ENCODE results near the gene BTLA.
"Not testable (repeated sequence)": the region's sequence is repeated elsewhere in the genome, so short reads cannot be mapped to it uniquely, and the experiment has no call there.

DNA sequence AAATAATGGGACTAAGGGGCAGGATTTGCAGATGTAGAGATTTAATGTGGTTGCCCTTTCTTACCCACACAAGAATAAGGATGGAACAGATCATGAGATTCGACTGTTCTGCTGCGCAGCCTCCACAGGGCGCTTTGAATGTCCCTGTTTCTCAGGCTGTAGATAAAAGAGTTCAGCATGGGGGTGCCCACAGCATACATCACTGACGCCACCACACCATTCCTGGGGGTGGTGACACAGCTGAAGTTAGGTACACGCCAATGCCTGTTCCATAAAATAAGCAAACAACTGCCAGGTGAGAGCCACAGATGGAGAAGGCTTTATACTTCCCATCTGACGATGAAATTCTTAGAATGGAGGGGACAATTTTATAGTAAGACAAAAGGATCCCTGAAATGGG lies 24.9 kb upstream of the BTLA start:
- not testable (repeated sequence) for TF ChIP-seq RFX5 (IDR thresholded peaks at IDR 0.05; ENCODE audit: borderline replicate concordance, low read depth, low read length); JUN (IDR thresholded peaks at IDR 0.05; ENCODE audit: low read depth, low read length); POLR2AphosphoS5 (IDR thresholded peaks at IDR 0.05; ENCODE audit: low read depth, low read length); POLR2A (IDR thresholded peaks at IDR 0.05; ENCODE audit: control extremely low read depth in 1 of 2, low read depth in 2 of 2, low read length in 2 of 2); CEBPB (IDR thresholded peaks at IDR 0.05; ENCODE audit: low read depth, low read length); FOSL1 (IDR thresholded peaks at IDR 0.05; ENCODE audit: insufficient read depth, low read depth, low read length); GABPA (IDR thresholded peaks at IDR 0.05; ENCODE audit: borderline replicate concordance, insufficient read depth, low read length)
- TF ChIP-seq, protein P1, sequence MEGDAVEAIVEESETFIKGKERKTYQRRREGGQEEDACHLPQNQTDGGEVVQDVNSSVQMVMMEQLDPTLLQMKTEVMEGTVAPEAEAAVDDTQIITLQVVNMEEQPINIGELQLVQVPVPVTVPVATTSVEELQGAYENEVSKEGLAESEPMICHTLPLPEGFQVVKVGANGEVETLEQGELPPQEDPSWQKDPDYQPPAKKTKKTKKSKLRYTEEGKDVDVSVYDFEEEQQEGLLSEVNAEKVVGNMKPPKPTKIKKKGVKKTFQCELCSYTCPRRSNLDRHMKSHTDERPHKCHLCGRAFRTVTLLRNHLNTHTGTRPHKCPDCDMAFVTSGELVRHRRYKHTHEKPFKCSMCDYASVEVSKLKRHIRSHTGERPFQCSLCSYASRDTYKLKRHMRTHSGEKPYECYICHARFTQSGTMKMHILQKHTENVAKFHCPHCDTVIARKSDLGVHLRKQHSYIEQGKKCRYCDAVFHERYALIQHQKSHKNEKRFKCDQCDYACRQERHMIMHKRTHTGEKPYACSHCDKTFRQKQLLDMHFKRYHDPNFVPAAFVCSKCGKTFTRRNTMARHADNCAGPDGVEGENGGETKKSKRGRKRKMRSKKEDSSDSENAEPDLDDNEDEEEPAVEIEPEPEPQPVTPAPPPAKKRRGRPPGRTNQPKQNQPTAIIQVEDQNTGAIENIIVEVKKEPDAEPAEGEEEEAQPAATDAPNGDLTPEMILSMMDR (IDR thresholded peaks at IDR 0.05; ENCODE audit: control extremely low read depth in 1 of 3, insufficient read depth in 1 of 3, low read depth in 1 of 3, low read length in 3 of 3): not testable (repeated sequence)
- TF ChIP-seq, protein P2, sequence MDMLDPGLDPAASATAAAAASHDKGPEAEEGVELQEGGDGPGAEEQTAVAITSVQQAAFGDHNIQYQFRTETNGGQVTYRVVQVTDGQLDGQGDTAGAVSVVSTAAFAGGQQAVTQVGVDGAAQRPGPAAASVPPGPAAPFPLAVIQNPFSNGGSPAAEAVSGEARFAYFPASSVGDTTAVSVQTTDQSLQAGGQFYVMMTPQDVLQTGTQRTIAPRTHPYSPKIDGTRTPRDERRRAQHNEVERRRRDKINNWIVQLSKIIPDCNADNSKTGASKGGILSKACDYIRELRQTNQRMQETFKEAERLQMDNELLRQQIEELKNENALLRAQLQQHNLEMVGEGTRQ (IDR thresholded peaks at IDR 0.05; ENCODE audit: low read length): not testable (repeated sequence)
- TF ChIP-seq, protein P3, sequence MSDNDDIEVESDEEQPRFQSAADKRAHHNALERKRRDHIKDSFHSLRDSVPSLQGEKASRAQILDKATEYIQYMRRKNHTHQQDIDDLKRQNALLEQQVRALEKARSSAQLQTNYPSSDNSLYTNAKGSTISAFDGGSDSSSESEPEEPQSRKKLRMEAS (IDR thresholded peaks at IDR 0.05): not testable (repeated sequence)

Measured in H1 (cell line).